ENCODE data around the gene SLMAP.

- TF ChIP-seq, protein P1, sequence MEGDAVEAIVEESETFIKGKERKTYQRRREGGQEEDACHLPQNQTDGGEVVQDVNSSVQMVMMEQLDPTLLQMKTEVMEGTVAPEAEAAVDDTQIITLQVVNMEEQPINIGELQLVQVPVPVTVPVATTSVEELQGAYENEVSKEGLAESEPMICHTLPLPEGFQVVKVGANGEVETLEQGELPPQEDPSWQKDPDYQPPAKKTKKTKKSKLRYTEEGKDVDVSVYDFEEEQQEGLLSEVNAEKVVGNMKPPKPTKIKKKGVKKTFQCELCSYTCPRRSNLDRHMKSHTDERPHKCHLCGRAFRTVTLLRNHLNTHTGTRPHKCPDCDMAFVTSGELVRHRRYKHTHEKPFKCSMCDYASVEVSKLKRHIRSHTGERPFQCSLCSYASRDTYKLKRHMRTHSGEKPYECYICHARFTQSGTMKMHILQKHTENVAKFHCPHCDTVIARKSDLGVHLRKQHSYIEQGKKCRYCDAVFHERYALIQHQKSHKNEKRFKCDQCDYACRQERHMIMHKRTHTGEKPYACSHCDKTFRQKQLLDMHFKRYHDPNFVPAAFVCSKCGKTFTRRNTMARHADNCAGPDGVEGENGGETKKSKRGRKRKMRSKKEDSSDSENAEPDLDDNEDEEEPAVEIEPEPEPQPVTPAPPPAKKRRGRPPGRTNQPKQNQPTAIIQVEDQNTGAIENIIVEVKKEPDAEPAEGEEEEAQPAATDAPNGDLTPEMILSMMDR (IDR thresholded peaks at IDR 0.05), result no peak
- TF ChIP-seq POLR2AphosphoS5 (IDR thresholded peaks at IDR 0.05), result peak; percentile 13
Observed at GRCh38 chr3:57890874-57891273, 134.8 kb downstream of the SLMAP start.

Data from prostate gland (tissue), 2 donors.